Stimulated activated naive CD8-positive, alpha-beta T cell treated with anti-CD3 and anti-CD28 coated beads, Interleukin-15, Interleukin-2, amounts not matched to agents 100 ng/mL and 50 ng/mL, for 24 hours (primary cell): Measurements from ENCODE around the gene IFNA5.

ENCODE experiments used
- H3K27ac Mint-ChIP-seq: one replicate; pipeline ENCODE4 v1.8.0; 2021; ENCODE audit warnings: mild to moderate bottlenecking, mixed read lengths
- H3K27me3 Mint-ChIP-seq: one replicate; pipeline ENCODE4 v1.8.0; 2021; ENCODE audit warnings: mixed read lengths
- H3K36me3 Mint-ChIP-seq: one replicate; pipeline ENCODE4 v1.8.0; 2021; ENCODE audit warnings: low read depth, mixed read lengths
- H3K4me1 Mint-ChIP-seq: one replicate; pipeline ENCODE4 v1.8.0; 2021; ENCODE audit warnings: low read depth, mixed read lengths
- H3K4me3 Mint-ChIP-seq: one replicate; pipeline ENCODE4 v1.8.0; 2021; ENCODE audit warnings: mild to moderate bottlenecking, mixed read lengths
- H3K9me3 Mint-ChIP-seq: one replicate; pipeline ENCODE4 v1.8.0; 2021; ENCODE audit warnings: mixed read lengths

IFNA5 gene

DNA sequence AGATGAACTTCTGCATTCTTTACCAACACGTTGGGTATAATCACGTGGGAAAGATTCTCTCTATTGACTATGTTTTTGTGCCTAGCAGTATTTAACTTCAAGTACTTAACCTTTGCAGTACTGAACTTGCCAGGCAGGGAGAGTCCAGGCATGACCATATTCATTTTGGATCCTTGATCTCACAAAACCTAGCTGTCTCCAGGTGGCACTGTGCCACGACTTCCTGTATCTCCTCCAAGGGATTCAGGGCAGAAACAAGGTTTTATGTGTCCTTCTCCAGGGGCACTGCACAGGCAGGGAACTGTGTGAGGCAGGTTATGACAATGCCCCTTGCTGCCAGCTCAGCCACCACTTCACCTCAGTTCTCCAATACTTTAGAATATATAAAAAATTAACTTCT, 11.7 kb upstream of the IFNA5 start:
- Mint-ChIP-seq H3K4me3 (no peak overlapping the region), H3K27ac (no peak overlapping the region), H3K9me3 (no peaks in the 10 kb centered on the region), H3K36me3 (no peaks in the 10 kb centered on the region), H3K4me1 (peaks cover 4% of the 10 kb centered on the region), H3K27me3 (no peaks in the 10 kb centered on the region)

DNA sequence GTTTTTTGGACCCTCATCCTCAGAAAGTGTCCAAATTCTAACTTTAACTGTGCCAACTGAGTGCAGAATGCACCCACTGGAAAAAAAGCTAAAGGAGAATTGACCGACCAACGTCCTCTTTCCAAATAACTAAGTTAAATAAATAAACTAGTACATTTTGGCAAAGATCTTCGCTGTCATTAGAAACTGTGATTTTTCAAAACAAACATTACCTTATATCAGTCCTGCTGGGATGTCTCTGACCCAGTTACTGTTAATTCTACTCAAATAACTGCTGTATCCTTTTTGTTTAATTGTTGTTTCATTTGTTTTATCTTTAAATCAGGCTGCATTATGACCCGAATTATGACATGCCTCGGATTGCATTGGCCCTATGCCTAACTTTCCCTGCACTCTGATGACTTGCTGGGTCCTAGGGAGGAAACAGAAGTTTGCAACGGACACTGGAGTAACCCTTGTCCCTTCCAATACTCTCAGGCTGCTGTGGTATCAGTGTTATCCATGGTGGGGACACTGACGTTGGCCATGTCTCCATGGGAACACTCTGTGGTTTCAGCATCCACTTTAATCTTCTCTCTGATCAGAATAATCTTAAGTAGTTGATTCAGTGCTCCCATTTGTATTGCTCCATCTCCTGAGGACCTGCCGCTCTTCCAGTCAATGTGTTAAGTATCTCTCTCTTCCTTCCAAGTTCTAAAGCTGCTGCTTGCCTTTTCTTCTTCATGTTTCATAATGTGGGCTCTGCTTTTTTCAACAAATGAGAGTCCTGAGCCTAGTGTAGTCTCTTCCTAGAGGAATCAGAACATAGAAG, 11.1 kb upstream of the IFNA5 start:
- Mint-ChIP-seq H3K9me3 (no peaks in the 10 kb centered on the region), H3K27ac (no peak overlapping the region), H3K27me3 (no peaks in the 10 kb centered on the region)

DNA sequence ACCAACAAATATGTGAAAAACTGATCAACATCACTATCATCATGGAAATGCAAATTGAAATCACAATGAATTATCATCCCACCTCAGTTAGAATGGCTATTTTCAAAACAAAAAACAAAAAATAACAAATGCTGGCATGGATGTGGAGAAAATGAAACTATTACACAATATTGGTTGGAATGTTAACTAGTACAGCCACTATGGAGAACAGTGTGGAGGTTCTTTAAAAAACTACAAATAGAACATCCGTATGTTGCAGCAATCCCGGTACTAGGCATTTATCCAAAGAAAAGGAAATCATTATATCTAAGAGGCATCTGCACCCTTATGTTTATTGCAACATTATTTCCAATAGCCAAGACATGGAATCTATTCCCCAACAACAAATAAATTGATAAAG, 9.0 kb upstream of the IFNA5 start:
- H3K27me3 Mint-ChIP-seq, result no peaks in the 10 kb centered on the region

More for the DNA sequence above, 11.1 kb upstream of the IFNA5 start:
- H3K4me3 Mint-ChIP-seq, result no peak overlapping the region
- H3K4me1 Mint-ChIP-seq, result peaks cover 4% of the 10 kb centered on the region
- no peaks in the 10 kb centered on the region for H3K36me3 Mint-ChIP-seq

DNA sequence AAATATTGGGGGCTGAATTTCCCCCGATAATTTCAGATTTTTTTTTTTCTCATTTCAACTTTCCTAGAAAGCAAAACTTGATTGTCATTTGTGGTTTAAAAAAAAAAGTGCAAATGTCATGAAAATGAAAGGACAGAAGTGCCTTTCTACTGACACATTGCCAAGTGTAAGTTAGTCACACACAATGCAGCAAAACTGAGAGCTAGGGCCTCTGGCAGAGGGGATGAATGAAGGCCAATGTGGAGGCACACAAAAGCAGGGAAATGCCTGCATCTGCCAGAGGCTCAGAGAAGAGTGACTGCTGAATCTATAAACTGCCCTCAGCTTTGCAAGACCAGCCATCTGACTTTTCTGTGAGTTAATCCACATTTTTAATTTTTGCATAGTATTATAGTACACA, 6.8 kb upstream of the IFNA5 start:
- Mint-ChIP-seq H3K4me3 (no peak overlapping the region), H3K9me3 (no peaks in the 10 kb centered on the region), H3K4me1 (no peaks in the 10 kb centered on the region), H3K36me3 (no peaks in the 10 kb centered on the region), H3K27ac (no peak overlapping the region), H3K27me3 (peaks cover 12% of the 10 kb centered on the region)

More for the DNA sequence above, 9.0 kb upstream of the IFNA5 start:
- no peak overlapping the region for H3K27ac Mint-ChIP-seq
- H3K36me3 Mint-ChIP-seq, result no peaks in the 10 kb centered on the region
- no peaks in the 10 kb centered on the region for H3K9me3 Mint-ChIP-seq
- peaks cover 4% of the 10 kb centered on the region for H3K4me1 Mint-ChIP-seq
- no peak overlapping the region for H3K4me3 Mint-ChIP-seq

DNA sequence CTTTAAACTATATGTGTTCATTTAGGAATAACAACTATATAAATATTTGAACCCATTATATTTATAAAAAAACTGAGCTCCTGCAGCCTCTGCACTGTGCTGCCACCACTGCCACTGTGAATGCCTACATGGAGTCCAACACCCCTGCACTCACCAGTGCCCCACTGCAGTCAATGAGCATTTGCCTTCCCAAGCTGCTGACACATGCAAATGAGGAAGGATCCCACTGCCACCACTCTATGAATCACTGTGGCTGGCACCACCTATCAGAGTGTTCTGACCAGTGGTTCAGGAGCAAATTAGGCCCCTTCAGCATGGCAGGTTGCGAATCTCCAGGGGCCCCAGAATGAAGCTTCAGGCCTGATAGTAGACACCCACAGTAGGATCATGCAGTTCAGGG, 9.1 kb downstream of the IFNA5 start:
- Mint-ChIP-seq H3K4me3 (no peak overlapping the region), H3K36me3 (no peaks in the 10 kb centered on the region), H3K9me3 (peaks cover 3% of the 10 kb centered on the region), H3K4me1 (peaks cover 19% of the 10 kb centered on the region), H3K27ac (no peak overlapping the region), H3K27me3 (peaks cover 47% of the 10 kb centered on the region)

DNA sequence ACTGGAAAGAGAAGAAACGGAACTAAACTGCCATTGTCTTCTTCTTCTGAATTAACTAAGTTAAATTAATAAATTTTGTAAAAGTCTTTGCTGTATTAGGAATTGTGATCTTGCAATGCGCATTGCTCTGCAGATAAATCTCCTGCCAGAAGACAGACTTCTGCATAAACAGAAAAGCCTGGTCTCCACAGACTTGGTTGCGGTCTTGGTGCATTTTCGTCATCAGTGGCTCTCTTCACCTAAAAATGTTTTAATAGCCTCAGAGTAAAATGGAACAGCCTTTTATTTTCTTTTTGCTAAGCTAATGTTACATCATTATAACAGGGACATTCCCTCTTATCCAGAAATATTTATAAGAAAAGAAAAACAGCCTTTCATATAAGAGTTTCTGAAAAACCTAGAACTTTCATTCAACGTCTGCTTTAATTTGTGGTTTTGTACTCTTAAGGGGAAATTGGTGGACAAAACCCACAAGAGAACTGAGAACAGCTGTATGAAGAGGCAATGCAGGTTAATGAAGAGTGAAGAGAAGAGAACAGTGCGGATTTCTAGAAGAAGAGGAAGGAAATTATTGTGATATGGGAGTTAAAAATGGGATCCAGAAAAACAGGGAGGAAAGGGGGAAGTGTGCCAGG, 10.1 kb downstream of the IFNA5 start:
- Mint-ChIP-seq H3K27me3 (peaks cover 38% of the 10 kb centered on the region), H3K27ac (no peak overlapping the region), H3K4me3 (no peak overlapping the region), H3K36me3 (no peaks in the 10 kb centered on the region), H3K4me1 (peaks cover 19% of the 10 kb centered on the region), H3K9me3 (peaks cover 2% of the 10 kb centered on the region)

DNA sequence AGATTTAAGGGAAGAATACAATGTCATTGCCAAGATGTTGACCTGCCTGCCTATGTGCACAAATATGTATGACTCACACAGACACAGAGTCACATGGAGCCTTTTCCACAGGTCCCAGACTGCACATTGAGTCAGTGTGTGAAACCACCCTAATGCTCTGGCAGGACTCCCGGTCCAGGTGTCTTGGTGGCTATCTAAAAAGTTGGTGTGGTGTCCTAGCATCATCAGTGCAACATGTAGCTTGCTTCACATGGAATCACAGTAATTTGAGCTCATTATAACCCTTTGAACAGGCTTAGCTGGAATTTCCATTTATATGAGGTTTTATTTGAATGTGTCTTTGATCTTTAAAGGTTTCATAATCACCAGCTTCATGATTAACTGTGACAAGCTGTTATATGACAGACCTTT, 10.7 kb downstream of the IFNA5 start:
- Mint-ChIP-seq H3K27me3 (peaks cover 35% of the 10 kb centered on the region), H3K4me3 (no peak overlapping the region), H3K9me3 (no peaks in the 10 kb centered on the region), H3K36me3 (no peaks in the 10 kb centered on the region), H3K4me1 (peaks cover 19% of the 10 kb centered on the region), H3K27ac (no peak overlapping the region)

DNA sequence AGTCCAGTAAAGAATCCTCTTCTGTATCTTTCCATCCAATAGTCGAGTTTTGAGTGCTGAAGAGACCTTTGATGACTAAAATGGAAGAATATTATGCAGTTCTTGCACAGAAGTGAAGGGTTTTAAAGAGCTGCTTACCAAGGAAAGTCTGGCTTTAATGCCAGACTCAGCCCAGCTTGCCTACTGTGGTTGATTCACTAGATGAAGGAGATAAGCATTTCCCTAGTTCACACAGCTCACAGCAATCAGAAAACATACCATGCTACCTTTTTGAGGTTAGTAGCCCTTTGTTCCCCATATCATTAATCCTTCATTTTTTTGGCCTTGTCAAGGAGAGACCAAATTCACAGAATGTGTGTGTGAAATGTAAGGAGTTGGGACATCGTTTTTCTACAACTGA, 15.3 kb downstream of the IFNA5 start:
- Mint-ChIP-seq H3K27ac (no peak overlapping the region), H3K36me3 (no peaks in the 10 kb centered on the region), H3K27me3 (peaks cover 29% of the 10 kb centered on the region), H3K9me3 (no peaks in the 10 kb centered on the region), H3K4me3 (no peak overlapping the region), H3K4me1 (peaks cover 10% of the 10 kb centered on the region)

DNA sequence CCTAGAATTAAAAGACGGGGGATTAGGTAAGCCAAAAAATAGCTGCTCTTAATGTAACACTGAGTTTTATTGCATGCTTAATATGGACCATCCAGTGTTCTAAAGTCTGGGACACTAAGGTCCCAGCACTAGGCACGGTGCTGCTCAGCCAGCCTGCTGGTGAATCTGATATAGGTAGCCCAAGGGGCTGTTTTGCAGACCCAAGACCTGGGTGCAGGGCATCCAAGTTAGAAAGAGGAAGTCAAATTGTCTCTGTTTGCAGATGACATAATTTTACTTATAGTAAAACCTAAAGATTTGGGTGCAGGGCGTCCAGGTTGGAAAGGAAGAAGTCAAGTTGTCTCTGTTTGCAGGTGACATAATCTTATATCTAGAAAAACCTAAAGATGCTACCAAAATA, 17.8 kb downstream of the IFNA5 start:
- Mint-ChIP-seq H3K27ac (no peak overlapping the region), H3K27me3 (peaks cover 18% of the 10 kb centered on the region), H3K4me1 (no peaks in the 10 kb centered on the region), H3K36me3 (no peaks in the 10 kb centered on the region), H3K9me3 (no peaks in the 10 kb centered on the region), H3K4me3 (no peak overlapping the region)

DNA sequence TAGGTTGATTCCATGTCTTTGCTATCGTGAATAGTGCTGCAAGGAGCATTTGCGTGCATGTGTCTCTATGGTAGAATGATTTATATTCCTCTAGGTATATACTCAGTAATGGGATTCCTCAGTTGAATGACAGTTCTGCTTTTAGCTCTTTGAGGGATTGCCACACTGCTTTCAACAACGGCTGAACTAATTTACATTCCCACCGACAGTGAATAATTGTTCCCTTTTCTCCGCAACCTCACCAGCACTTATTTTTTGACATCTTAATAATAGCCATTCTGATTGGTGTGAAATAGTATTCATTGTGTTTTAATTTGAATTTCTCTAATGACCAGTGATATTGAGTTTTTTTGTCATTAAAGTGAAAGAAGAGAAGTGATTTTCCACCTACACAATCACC, 18.5 kb downstream of the IFNA5 start:
- no peaks in the 10 kb centered on the region for H3K36me3 Mint-ChIP-seq
- H3K27me3 Mint-ChIP-seq, result peaks cover 14% of the 10 kb centered on the region
- no peaks in the 10 kb centered on the region for H3K9me3 Mint-ChIP-seq

DNA sequence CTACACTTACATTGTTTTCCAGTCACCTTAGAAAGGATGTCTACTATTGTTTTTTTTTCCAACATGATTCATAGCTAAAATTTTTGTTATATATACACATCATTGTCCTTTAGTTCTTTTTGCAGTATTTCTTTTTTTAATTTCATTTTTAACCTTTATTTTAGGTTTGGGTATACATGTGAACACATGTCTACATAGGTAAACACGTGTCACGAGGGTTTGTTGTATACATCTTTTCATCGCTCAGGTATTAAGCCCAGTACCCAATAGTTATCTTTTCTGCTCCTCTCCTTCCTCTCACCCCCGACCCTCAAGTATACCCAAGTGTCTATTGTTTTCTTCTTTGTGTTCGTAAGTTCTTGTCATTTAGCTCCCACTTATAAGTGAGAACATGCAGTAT, 19.0 kb downstream of the IFNA5 start:
- H3K4me1 Mint-ChIP-seq, result no peaks in the 10 kb centered on the region
- no peaks in the 10 kb centered on the region for H3K36me3 Mint-ChIP-seq
- peaks cover 20% of the 10 kb centered on the region for H3K27me3 Mint-ChIP-seq
- H3K9me3 Mint-ChIP-seq, result no peaks in the 10 kb centered on the region
- no peak overlapping the region for H3K27ac Mint-ChIP-seq
- no peak overlapping the region for H3K4me3 Mint-ChIP-seq

More for the DNA sequence above, 18.5 kb downstream of the IFNA5 start:
- H3K27ac Mint-ChIP-seq, result no peak overlapping the region
- no peak overlapping the region for H3K4me3 Mint-ChIP-seq
- H3K4me1 Mint-ChIP-seq, result no peaks in the 10 kb centered on the region

DNA sequence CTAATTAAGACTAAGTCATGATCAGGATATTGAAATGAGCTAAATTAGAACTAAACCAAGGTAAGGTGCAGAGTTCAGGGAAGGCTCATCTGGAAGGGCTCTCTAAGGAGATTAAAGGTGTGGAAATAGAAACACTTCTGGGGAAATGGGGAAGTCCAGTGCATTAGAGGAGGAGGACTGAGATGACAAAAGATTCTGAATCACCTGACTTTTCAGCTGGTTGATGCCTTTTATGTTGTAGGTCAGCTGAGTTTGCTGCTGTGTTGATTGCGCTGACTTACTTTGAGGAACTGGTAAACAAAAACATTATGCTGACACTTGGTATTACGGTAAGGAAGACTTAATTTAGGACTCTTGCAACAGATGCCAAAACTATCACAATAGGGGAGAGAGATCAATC, 23.8 kb downstream of the IFNA5 start:
- Mint-ChIP-seq H3K27ac (no peak overlapping the region), H3K36me3 (no peaks in the 10 kb centered on the region), H3K4me1 (no peaks in the 10 kb centered on the region), H3K4me3 (no peak overlapping the region), H3K9me3 (no peaks in the 10 kb centered on the region), H3K27me3 (peaks cover 34% of the 10 kb centered on the region)

DNA sequence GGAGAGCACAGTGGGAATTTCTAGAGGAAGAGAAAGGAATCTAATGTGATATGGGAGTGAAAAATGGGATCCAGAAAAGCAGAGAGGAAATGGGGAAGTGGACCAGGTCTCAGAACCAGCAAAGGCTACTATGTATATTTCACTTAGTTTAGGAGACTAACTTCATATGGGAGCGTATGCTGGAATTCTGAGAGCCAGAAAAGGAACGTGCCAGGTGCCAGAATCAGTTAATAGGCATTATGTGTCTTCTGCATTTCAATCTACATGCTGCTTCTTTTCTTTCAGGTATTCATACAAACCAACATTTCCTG, 36.8 kb downstream of the IFNA5 start:
- Mint-ChIP-seq H3K4me3 (no peak overlapping the region), H3K27ac (no peak overlapping the region), H3K9me3 (no peaks in the 10 kb centered on the region), H3K36me3 (no peaks in the 10 kb centered on the region), H3K27me3 (peaks cover 50% of the 10 kb centered on the region), H3K4me1 (no peaks in the 10 kb centered on the region)

DNA sequence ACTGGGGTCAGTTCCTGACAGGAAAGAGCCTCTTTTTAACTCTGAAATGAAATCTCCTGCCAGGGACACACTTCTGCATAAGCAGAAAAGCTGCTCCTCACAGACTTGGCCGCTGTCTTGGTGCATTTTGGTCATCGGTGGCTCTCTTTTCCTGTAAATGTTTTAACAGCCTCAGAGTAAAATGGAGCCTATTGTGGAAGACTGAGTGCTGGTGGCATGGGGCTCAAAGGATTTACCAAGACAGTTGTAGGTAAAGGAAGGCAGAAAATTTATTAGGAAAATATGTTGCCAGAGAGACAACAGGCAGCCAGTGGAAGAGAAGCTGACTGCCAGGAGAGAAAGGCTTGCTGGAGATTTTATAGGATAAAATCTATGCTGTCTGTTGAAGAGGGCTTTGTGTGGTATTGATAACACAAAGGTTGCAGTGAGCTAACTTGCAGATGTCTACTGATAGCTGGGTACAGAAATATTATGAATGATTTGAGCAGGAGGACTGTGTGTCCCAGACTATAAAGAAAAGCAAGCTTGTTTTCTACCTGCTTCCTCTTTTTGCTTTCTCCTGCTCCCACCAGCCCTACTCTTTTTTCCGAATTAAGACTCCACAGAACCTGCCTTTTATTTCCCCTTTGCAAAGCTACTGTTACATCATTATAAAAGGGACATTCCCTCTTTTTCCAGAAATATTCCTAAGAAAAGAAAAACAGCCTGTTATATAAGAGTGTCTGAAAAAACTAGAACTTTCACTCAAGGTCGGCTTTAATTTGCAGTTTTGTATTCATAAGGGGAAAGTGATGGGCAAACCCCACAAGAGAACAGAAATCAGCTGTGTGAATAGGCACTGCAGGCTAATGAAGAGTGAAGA, 37.4 kb downstream of the IFNA5 start:
- Mint-ChIP-seq H3K9me3 (no peaks in the 10 kb centered on the region), H3K36me3 (no peaks in the 10 kb centered on the region), H3K27ac (no peak overlapping the region), H3K4me3 (no peak overlapping the region), H3K4me1 (no peaks in the 10 kb centered on the region), H3K27me3 (peaks cover 45% of the 10 kb centered on the region)
